C1 segment of cervical spinal cord (tissue), 14 donors: ENCODE data around the gene CREBZF.

Source experiments
- DNase-seq, 14 donors: peaks; one replicate each; lab custom pipeline; 2025; lab: John Stamatoyannopoulos, UW

Gene CREBZF

GRCh38 chr11:85664615-85665481 lies at the start of gene CREBZF:
Gene CREBZF (minus strand): TSS chr11:85665129. CDS start chr11:85664875, 254 bp downstream.
- peak in 13 of 14 donors; percentile 58 to 94 (median 91) for DNase-seq

GRCh38 chr11:85712953-85713352 lies 48.0 kb upstream of the CREBZF start:
- no peak for DNase-seq

GRCh38 chr11:85710917-85711316 lies 46.0 kb upstream of the CREBZF start:
- no peak for DNase-seq

GRCh38 chr11:85709941-85710702 lies 45.2 kb upstream of the CREBZF start:
- DNase-seq, result no peak

GRCh38 chr11:85705800-85706199 lies 40.9 kb upstream of the CREBZF start:
- no peak for DNase-seq

- no peak for DNase-seq
Measured at GRCh38 chr11:85704967-85705366, 40.0 kb upstream of the CREBZF start.

- DNase-seq, result no peak
Measured at GRCh38 chr11:85699957-85700741, 35.2 kb upstream of the CREBZF start.

- no peak for DNase-seq
Measured at GRCh38 chr11:85698195-85698594, 33.3 kb upstream of the CREBZF start.

GRCh38 chr11:85697747-85698146 lies 32.8 kb upstream of the CREBZF start:
- DNase-seq, result no peak

- no peak for DNase-seq
Measured at GRCh38 chr11:85695546-85695945, 30.6 kb upstream of the CREBZF start.

- DNase-seq, result peak in 2 of 14 donors; percentile 5 to 14
Measured at GRCh38 chr11:85694385-85694980, 29.6 kb upstream of the CREBZF start.

GRCh38 chr11:85685820-85686459 lies 21.0 kb upstream of the CREBZF start, which contains the start of gene CCDC89:
Gene CCDC89 (minus strand): TSS chr11:85686195. CDS start chr11:85686130, 65 bp downstream.
- peak in 13 of 14 donors; percentile 21 to 99 (median 74) for DNase-seq

GRCh38 chr11:85685125-85685819 lies 20.3 kb upstream of the CREBZF start:
- peak in 6 of 14 donors; percentile 41 to 59 (median 46) for DNase-seq

- peak in 12 of 14 donors; percentile 9 to 76 (median 47) for DNase-seq
Measured at GRCh38 chr11:85682330-85683305, 17.7 kb upstream of the CREBZF start.

- DNase-seq, result peak in 2 of 14 donors; percentile 24 to 95
Measured at GRCh38 chr11:85680897-85681296, 16.0 kb upstream of the CREBZF start.

- DNase-seq, result peak in 1 of 14 donors; percentile 88
Measured at GRCh38 chr11:85679576-85679975, 14.6 kb upstream of the CREBZF start.

- no peak for DNase-seq
Measured at GRCh38 chr11:85673393-85673792, 8.5 kb upstream of the CREBZF start.

GRCh38 chr11:85672105-85672902 lies 7.4 kb upstream of the CREBZF start:
- DNase-seq, result no peak
